AG20443 (cell line): ENCODE data around the gene NUAK2.
"Not testable (repeated sequence)": the region's sequence is repeated elsewhere in the genome, so short reads cannot be mapped to it uniquely, and the experiment has no call there.

Experiments used
- DNase-seq: peaks from one replicate; pipeline ENCODE4 v3.0.0; 2012; ENCODE audit warnings: low spot score, mixed read lengths

NUAK2 gene

DNA sequence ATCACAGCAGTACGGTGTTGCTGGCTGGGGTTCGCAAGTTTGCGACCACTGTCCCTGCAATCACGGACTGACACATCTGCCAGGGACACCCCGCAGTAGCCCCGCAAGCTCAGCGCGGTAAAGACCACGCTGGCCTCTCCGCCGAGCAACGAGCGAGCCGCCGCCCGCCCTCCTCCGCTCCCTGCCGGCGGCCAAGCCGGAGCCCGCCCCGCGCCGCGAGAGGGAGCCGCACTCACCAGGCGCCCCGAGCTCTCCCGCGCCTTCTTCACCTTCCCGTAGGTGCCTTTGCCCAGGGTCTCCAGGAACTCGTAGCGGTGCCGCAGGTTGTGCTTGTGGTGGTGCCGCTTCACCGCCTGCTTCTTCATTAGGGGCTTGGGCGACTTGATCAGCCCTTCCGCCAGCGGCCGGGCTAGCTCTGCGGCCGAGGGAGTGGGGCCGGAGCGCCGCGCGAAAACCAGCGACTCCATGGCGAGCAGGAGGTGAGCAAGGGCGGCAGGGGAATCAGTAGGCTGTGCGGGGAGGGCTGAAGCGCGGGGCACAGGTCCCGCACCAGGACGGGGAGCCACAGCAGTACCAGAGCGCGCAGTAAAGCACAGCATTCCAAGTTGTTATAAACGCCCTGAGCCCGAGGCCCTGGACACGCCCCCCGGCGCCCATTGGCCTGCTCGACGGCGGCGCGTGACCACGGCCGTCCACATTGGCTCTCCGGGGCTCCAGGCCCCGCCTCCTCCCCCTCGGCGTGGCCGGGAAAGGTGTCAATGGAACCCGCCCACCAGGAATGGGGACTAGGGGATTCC is at the start of gene NUAK2:
NUAK2 (minus strand) TSS at position 584 of the 797 bp plus-strand sequence; CDS start at position 467, 117 bp downstream.
- peak; percentile 95 for DNase-seq

DNA sequence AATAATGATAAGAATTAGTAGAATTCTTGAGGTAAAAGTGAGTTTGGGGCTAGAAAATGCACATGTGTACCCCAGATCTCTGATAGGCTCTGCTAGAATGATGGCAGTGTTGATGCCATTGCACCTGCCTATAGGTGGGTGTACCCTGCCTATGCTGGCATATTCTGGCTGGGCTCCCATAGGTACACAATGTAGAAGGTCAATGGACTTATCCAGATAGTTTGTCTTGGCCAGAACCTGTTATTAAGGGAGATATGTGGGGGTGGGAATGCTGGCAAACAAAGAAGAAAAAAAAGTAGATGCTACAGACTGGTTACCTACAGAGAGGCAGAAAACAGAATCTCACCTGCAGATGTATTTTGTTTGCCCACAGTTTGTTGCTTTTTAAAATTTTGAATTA is 49.2 kb upstream of the NUAK2 start:
- DNase-seq, result no peak

DNA sequence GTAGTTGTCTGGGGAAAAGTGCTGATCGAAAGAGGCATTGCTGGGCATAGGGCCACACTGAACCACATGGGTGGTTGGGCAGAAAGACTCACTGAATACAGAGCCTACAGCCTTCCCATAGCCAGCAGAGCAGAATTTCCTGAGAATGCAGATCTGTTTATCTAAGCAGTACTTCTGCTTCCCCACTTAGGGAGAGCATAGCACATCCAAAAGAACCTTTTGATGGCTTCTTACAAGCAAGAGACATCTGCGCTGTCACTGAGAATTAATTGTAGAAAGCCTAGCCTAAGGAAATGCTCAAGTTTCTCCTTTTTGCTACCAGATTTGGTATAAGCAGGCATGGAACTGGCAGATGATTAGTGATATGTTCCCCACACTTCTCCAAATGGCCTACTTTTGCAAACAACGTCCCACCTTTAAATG is 48.2 kb upstream of the NUAK2 start:
- DNase-seq, result no peak

DNA sequence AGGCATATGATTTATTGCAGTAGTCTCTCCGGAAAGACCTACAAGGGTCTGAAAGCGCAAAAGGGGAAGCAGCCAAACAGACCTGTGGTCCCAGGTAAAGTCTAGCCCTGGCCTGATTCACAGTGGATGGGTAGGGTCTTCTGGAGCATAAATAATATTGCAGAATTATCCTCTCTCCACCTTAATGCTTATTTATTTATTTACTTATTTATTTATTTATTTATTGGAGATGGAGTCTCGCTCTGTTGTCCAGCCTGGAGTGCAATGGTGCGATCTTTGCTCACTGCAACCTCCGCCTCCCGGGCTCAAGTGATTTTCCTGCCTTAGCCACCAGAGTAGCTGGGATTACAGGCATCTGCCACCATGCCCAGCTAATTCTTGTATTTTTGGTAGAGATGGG is 46.9 kb upstream of the NUAK2 start:
- DNase-seq, result no peak

DNA sequence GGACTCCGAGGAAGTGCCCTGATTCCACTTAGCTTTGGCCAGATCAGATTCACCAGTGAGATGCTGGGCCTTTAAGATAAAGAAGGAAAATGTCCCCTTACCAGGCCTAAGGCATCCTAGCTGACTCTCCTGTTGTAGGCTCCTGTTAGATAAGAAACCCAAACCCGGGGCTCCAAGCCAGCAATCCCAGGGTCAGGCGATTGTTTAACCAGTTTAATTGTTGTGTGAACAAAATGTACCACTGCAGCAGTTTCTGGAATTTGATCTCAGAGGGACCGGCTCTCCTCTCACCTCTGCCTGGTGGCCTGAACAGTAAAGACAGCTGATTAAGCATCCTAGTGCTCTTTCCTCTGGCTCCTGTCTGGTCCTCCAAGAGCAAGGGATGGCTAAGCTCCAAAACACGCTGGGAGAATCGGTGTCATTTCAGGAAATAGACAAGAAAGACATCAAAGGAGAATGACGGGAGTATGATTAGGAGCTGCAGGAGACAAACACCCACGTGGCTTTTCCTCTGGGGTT is 44.5 kb upstream of the NUAK2 start:
- DNase-seq, result no peak

DNA sequence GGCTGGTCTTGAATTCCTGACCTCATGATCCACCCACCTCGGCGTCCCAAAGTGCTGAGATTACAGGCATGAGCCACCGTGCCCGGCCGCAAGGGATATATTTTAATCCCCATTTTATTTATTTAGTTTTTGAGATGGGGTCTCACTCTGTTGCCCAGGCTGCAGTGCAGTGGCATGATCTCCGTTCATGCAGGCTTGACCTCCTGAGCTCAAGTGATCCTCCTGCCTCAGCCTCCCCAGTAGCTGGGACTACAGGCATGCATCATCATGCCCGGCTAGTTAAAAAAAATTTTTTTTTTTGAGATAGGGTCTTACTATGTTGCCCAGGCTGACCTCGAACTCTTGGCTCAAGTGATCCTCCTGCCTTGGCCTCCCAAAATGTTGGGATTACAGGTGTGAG is 43.5 kb upstream of the NUAK2 start:
- not testable (repeated sequence) for DNase-seq

DNA sequence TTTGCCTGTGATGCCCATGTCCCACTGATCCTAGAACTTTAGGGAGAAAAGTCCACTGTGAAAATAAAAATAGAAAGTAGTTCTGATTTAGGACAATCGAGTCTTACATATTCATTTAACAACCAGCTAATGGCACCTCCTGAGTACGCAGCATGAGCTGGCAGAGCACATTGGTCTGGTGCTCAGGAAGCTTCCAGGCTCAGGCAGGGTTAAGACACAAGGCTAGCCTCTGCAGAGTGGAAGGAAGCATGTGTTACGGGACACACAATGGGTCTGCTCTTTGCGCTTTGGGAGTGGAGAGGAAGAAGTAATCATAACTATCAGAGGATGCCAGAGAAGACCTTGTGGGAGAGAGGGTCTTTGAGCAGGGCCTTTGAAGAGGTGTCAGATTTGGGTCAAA is 39.3 kb upstream of the NUAK2 start:
- DNase-seq, result no peak

DNA sequence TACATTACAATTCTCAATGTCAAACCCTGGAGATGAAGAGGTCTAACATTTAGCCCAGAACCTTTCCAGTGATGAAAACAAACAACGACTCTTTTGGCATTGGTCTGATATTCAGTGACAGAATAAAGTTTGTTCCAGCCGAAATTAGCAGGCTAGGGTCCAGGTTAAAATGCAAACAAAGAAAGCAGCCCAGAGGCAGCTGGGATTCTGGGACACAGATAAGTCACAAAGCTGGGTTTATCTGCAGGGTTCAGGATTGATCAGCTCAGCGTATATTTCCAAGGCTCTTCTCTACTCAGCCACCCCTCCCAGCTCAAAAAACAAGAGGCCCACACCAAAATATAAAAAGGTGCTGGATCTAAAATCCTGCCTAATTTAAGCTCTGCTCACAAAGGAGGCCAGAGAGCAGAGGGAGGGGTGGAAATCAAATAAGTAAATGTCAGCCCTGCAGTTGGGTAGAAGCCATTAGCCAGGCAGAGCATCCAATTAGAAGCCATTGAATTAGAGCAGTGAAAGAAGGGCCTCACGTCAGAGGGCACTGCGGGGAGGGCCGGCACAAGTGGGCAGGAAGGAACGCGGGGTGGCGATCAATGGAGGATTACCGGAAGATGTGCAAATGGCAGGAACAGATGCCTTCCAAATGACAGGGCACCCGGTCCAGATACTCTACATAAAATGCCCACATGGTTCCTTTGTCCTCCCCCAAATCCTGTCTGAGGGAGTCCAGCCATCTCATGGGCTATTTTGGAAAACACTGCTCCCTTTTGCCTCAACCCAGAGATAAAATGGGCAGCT is 38.4 kb upstream of the NUAK2 start:
- DNase-seq, result no peak

DNA sequence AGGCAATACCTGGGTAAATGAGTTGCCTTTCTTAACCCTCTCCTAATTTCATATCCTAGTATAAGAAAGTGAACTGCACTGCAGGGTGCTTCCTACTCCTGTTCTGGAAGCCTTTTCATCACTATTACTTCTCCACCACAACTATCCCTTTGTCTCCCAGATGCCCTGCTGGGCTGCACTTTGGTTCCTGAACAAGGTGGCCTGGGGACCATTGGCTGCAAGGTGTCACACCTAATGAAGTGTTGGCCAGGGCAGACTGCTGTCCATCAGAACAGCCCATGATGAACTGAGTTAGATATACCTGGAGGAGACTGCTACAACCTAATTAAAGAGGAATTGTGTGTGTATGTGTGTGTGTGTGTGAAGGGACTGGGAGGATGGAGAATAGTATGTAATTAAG is 37.0 kb upstream of the NUAK2 start:
- DNase-seq, result no peak

DNA sequence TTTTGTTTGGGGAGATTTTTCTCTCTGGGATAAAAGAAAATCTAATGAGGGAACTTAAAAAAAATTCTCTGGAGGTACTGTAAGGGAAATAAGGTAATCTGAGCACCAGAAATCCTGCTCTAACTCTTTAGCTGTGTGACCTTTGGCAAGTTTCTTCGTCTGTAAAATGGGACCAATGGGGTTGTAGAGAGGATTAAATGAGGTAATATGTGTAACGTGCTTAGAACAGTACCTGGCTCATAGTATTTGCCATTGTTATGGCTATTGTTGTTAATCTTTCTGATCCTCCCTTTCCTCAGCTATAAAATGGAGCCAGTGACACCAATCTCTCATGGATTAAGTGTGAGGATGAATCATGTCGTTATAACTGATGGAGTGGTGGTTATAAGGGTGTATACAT is 36.0 kb upstream of the NUAK2 start:
- DNase-seq, result no peak

DNA sequence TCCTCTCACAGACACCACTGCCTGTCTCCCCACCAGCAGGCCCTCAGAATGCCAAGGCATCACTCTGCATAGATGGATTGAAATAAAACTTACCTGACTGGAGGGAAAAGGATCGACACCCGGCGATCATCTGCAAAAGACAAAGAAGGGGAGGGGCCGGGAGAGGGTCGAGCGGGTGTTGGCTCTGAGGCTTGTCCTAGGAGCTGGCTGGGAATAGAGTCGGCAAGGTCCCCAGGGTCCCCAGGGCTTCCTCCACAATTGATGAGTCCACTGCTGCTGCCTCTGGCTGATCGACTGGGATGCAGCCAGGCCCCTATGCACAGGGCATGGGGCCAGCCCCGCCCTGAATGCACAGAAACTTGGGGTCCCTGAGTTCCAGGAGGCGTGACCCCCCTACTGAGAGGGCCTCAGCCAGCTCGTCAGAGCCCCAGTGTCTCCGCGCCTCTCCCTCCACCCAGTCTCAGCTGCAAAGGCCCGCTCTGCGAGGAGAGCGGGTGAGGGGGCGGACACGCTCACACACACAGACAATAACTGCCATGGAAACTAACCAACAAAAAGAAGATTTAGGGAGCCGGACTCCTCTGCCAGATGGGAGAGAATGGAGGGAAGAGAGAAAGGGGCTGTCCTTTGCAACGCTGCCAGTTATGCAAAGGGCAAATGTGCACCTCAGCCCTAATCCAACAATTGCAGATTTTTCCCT is 35.0 kb upstream of the NUAK2 start, which contains the start of gene KLHDC8A:
KLHDC8A (minus strand) TSS at position 483 of the 700 bp plus-strand sequence. CDS start 13,318 bp downstream, outside the sequence.
- no peak for DNase-seq

DNA sequence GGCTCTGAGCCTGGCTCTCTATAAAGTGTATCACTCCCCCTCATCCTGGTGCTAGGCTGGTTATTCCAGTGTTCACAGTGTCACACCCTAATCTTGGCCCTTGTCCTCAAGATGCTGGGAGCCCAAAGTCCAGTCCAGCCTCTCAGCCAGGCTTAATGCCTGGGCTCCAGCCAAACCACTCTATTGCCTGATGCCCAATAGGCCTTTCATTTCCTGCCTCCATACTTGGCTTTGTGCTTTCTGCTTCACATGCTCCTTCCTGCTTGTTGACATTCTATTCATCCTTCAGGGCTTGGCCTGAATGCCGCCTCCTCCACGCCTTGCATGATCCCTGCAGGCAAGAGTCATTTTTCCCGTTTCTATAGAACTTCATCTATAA is 33.5 kb upstream of the NUAK2 start:
- DNase-seq, result no peak

DNA sequence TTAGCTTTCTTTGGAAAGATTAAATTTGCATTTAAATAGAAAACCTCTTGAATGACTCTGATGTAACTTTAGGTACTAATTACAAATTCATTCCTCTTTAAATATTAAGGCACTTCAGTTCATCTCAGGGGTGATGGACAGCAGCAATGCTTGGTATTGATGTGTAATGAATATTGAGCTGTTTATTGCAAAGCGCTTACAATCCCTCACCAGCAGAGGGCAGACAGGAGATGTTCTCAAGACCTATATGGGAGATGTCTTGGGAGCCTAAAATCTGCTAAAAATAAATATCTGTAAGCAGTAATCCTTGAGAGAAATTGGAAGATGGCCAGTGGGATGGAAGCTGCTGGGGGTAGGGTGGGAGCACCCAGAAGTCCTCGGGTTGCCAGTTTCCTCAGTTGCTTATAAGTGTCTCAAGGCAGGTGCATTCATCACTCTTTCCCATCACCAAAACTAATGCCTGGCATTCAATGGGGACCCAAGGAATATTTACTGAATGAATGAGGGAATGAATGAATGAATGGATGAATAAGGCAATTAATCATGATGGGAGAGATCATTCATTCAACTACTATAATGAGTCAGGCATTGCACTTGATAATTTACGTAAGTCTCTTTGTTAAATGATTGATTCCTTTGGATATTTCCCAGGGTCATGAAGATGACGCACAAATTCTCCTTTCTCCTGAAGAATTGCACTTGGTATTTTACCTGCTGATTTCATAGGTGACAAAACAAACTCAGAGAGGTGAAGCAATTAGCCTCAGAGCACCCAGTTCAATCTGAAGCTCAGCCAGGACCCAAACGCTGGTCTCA is 32.9 kb upstream of the NUAK2 start:
- peak; percentile 61 for DNase-seq

DNA sequence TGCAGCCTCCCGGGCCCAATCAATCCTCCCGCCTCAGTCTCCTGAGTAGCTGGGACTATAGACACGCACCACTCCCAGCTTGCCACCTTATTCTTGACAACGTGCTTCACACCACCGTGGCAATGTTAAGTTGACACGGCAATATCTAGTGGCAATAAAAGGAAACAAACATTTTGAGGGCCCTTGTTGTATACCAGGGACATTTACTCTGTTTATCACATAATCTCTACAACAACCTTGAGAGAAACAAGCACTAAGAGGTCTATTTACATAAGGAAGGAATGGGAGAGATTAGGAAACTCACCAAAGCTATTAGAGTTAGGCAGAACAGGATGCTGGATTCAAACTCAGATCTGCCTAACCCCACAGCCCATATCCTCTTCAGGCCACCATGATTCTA is 32.1 kb upstream of the NUAK2 start:
- no peak for DNase-seq

DNA sequence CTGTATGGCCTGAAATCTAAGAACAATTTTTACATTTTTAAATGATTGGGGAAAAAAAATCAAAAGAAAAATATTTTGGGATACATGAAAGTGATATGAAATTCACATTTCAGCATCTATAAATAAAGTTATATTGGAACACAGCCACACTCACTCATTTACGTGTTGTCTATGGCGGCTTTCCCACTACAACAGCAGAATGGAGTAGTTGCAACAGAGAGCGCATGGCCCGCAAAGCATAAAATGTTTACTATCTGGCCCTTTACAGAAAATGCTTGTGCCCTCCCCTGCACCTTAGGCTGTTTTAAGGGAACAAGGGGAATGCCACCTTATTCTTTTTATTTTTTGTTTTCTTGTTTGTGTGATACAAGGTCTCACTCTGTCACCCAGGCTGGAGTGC is 31.6 kb upstream of the NUAK2 start:
- no peak for DNase-seq

DNA sequence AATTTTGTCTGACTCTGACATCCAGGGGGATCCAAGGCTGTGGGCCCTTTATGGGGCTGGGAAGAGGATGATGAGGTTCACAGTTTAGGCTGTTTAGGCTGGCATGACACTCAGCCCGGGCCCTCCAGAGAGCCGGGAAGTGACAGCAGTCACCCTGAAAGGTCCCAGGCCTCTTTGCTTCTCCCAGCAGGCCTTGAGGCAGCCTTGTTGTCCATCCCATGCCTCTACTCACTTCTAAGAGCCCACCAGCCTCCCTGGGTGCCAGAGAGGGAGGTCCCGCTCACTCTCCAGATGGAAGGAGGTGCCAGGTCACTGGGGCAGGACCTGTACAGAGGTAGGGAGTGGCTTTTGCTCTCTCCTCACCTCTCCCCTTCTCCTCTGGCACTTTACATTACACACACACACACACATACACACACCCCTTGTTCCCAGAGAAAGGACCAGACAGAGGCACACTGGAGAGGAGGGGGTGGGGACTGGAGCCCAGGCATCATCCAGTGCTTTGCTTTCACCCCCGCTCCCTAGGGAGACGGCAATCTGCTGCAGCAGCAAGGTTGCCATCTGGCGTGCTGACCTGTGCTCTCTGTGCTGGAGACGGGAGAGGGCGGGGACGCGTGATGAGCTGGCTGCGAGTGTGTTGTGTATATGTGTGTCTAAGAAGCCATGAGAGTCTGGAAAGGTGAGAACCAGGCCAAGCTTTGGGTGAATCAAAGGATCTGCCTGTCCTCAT is 30.6 kb upstream of the NUAK2 start:
- no peak for DNase-seq

DNA sequence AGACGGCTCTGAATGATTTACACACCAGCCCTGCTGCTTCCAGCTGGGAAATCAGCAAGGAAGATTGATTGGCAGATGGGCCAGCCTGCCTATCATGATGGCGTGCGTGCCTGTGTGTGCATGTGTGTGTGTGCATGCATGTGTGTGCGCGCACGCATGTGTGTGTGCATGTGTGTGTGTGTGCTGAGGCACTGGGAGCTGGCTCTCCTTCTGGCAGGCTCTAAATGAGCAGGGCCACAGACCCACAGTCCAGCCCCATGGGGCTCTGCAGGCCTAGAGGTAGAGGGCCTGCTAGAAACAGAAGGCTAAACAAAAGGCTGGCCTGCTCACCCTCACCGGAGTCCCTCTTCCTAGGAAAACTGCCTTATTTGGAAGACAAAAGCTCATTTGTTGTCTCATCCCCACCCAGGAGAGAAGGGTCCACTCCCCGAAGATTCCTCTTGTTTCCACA is 29.2 kb upstream of the NUAK2 start:
- DNase-seq, result no peak

DNA sequence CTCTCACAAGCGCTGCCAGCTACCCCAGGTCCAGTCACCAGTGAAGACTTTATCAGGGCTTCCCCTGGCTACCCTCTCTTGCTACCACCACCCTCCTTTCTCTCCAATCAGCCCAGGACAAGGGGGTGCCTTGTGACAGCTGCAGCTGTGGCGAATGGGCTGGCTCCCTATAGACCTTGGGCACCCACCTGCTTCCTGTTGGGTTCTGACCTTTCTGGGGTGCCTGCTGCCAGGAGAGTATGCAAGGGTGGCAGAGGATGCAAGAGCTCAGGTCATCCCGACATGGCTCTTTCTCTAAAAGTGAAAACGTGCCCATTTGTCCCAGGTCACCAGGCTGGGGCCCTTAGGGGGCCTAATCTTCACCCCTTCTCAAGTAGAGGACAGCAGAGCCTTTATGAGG is 28.6 kb upstream of the NUAK2 start:
- DNase-seq, result no peak

DNA sequence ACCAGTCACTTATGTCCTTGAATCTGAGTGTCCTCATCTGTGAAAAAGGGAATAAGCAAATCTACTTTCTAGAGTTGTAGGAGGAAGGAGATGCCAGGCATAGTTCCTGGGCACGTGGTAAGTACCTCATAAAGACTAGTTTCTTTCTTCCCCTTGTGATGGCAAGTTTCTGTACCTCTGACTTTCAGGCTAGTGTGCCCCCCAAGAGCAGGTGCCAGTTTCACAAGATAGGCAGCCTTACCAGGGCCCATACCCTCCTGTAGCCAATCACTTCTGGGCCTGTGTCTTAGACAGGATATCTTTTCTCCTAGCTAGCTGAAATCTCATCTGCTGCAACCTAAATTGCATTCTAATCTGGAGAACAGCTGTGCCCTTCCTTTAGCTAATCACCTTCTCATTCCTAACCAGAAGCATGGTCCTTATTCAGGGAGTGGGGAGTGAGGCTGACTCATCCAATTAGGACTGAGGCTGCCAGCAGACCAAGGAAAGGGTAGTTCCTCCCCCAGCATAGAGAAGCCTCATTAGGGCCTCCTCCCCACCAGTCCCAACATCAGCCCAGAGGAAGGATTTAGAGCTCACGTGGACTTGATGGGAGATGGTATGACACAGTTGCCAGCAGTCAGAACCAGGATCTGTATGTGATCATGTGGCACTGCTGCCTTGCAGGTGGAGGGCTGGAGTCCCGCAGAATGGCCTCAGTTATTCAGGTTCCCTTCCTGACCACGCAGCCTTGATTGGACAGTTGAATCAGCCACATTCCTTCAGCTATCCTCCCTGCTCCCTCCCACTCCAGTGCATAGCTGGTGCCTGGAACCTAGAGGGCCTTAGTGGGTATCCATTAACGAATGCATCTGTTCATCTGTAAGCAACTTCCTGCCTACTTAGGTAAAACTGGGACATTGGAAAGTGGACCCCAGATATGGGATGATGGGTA is 27.3 kb upstream of the NUAK2 start:
- no peak for DNase-seq
